GM19238 (cell line): ENCODE measurements around the gene LPP.

Source experiments
- DNase-seq: peaks from one replicate; pipeline ENCODE4 v3.0.0; 2011; ENCODE audit warnings: low spot score; ENCODE audit not compliant: insufficient read length

The LPP gene

DNA sequence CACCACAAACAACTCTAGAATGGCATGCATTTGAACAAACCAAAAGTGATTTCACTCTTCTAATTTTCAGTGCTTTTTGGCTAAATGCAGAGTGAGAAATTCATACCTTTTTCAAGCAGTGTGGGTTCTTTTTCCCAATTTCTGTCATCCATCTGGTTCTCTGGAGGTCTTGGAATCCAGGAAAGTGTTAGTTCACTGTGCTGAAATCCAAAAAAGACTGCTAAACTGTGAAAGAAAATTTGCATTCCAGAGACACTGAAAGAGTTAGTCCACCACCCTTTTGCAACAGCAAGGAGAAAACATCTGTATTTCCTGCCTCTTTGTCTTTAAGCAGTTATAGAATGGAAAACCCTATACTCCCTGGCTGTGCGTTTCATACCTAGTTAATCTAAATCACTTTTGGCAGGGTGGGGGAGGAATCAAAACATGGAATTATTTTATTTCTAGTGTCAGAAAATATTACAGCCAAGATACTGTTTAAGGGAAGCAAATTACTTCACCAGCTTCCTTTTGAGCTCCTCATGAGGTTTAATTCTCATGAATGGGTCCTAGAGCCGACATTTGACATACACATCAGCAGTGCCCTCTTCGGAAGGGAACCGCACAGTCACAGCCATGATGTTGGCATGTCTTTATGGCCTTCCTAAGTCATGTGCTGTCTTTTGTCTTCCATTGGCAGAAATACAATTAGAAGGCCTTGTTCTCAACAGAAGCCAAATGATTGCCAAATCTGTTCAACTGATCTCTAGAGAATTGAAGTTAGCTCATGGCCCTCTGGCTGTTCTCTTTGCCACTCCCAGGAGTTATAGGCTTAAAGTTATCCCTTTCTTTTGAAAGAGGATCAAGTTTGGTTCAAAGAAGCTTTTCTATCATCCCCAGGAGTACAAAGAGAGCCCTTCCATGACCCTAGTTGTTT, 700.2 kb downstream of the LPP start:
- DNase-seq: no peak

DNA sequence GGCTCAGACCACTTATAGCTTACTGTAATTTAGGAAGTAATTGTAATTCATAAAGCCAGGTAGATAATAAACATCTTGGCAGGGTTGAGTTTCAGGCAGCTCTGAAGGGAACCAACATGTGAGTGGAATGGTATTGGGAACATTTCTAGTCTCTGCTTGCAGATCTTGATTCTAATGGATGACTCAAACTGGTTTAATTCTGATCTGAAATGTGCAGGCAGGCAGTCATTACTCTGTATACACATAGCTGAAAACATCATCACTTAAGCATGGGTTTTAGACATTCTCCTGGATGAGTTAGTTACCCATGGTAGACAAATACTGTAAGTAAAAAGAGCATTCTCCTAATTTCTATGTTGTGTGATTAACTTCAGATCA, 700.8 kb downstream of the LPP start:
- DNase-seq: no peak

DNA sequence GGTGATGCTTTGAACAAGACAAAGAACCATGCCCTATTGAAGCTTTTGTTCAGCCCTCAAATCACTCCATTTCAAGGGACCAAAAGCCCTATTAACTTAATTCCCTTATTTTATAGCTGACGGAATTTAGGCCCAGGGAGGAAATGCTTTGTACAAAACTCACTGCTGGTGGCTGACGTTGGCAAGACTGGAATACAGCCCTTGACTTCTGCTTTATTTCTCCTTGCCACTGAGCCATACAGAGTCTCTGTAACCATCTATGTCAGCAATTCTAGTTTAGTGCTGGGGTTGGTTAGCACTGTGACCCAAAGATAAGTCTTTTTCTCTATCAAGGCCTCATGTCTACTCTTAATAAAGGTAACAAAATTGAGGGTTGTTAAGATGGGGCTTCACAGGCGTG, 701.7 kb downstream of the LPP start:
- no peak for DNase-seq

DNA sequence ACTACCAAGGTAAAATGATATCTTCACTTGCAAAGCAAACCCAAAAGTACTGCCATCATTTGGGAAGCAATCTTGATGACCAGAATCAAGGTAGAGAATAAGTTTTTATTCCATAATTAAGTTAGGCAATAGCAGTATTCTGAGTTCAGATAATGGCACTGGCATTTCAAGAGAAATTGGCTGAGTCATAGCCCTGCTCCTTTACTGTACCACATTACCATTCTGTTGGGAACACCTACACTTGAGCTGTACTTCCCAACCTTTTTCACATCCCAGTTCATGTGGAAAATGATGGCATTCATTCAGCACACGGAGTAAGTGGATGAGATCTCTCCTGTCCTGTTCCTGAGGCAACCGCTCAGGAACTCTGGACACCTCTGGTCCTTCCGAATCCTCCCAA, 706.2 kb downstream of the LPP start:
- no peak for DNase-seq

DNA sequence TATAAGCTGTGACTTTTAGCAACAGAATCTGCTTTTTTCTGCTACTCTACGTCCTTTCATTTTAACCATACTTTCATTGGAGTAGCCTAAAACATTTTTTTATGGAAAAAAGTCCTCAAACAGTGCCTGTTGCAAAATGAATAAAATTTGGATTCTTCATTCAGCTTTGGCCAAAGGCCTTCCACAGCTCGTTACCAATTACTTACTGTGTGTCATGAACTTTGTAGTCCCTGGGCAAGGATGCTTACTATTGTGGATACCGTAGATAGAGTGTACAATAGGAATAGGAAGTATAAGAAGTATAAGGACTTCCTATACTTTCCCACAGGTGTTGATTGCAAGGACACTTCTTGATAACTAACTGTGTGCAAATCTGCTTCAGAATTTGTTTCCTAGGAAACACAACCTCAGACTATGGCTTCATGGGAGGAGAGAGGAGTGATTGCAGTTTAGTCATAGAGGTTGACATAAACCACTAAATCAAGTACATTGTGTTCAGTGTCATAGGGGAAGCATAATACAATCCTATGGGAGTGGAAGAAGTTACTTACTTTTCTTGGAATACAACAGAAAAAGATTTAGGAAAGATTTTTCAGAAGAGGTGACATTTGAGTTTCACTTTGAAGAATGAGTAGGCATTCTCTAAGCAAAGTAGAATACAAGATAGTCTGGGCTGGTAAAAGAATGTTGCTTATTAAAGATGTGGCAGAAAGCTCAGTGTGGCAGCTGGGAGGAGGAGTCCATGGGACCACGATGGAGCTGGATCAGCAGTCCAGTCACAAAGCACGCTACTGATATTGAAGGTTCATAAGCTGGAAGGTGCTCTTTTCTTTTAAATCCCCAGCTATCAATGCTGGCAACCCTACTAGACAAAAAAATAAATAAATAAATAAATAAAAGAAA, 708.1 kb downstream of the LPP start:
- no peak for DNase-seq

DNA sequence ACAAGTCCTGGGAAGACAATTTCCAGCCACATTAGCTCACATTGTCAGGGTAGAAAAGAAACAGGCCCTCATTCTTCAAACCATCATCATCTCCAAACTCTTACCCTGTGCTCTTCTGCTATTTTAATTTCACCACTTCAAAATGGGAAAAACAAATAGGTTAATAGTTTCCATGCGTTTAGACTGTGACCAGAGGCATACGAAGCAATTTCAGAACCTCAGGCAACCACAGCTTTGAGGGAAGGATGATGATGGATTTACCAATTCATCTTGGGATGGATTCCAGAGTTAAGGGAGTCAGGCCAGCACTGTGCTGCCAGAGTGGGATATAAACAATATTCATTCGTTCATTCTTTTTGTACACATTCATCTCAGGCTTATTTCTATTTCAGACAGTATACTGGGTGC, 710.0 kb downstream of the LPP start:
- no peak for DNase-seq

DNA sequence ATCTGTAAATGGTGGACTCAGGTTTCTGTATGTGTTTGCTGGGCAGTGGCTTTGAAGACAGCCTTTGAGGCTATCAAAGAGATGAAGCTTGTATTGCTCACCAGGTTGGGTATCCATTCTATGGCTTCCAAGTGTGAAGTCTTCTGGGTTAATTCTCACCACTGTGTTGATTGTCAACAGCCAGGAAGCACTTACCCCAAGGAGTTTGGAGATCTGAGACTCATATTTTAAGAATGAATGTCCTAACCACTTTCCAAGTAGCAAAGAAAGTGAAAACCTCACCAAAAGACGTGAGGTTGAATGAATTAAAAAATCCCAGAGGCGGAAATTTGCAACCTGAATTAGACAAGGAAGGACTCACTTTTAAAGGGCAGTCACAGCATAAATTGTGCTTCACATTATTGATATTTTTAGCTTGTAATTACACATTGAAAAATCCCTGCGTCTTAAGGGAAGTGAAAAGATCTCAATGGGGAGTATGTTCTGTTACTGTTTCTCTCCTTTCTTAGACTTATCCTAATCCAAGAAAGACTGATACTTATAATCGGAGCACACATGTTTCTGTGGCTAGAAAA, 713.8 kb downstream of the LPP start:
- DNase-seq: no peak

DNA sequence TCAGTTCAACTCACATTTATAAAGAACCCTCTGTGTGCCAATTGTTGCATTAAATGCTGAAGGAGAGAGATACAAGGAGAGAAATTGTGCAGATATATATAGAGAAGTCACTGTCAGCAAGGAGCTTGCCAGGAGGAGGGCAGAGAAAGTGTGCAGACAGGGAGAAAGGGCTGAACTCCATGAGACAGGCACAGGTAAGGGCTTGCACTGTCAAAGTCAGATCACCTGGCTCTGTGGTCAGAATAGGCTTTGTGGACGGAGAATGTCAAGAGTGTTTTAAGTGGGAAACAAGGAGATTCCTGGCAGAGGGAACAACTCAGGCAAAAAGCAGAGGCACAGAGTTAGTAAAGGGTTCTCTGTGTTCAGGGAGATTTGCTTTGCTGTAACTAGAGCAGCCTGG, 714.8 kb downstream of the LPP start:
- no peak for DNase-seq

DNA sequence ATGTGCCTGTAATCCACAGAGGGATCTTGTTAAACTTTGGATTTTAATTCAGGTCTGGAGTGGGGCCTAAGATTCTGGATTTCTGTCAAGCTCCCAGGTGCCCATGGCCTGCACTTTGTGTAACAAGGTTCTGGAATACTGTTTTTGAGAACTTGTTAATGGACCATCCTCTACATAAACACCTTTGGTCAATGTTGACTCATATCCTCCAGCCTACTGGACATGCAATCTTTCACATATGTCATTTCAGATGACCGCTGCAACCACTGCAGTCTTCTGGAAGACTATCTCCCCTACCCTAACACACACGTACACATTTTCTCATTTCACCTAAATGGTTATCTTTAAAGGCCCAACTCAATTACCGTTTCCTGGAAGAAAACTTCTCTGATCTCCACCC, 715.7 kb downstream of the LPP start:
- DNase-seq: no peak

DNA sequence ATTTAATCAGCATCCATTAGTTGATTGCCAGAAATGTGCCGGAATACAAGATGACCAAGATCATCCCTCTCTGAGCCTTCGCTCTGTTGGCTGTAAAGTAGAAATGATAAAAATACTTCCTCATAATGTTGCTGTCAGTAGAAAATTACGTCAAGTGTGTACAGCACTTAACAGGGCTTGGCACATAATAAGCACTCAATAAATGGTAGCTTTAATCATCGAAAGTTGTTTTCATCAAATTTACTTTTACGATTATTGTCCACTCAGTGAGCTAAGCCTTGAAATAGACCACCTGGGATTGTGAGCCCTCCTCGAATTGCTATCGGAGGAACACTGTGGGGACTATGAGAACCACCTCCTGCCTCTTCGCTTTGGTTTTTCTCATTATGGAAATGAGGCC, 716.5 kb downstream of the LPP start:
- no peak for DNase-seq

DNA sequence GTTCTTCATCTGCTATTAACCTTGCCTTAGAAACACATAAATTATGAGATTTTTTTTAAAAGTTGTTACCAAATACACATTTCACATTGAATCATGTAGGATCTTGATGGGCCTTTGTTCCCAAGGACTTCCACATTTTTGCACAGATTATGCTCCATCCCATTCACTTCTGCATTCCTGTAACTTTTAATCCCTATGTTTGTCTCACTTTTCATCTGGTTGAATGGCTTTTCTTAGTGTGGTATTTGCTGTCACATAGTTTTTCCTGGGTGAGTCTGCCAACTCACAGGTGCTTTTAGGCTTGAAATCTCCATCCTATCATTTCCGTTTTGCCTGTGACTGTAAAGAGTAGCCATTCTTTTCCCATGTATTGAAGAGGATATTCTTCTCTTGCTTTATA, 720.6 kb downstream of the LPP start:
- no peak for DNase-seq

DNA sequence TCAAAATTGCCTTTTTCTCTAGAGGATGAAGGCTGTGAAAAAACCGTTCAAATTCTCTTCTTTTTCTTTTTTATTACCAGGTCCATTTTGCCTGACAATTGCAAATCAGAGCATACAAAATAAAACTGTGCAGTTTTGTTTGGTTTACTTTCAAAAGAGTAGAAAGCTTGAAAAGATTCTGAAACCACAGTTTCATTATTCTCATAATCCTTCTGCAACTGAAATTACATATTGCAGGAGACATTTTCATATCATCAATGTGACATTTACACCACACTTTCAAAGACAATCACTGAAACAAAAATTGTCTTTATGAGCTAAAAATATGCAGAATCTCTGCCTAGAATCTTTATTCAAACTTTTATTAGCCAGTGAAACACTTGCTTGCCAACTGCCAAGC, 721.5 kb downstream of the LPP start:
- no peak for DNase-seq

DNA sequence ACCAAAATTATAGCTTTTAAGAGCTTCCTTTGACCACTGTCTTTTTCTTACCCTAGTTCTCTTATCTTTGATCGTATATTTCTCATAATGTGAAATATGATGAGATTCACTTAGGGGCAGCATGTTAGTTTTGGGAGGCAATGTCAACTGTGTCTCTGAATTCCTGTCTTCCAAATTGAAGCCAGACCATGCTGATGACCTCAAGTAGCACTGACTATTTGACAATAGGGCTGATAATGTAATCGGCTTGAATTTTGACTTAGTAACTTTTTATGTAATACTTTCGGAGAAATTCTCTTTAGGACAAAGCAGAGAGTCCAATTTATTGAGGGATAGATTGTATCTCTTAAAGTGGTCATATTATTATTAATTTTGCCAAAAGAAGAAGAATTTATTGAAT, 722.4 kb downstream of the LPP start:
- DNase-seq: no peak

DNA sequence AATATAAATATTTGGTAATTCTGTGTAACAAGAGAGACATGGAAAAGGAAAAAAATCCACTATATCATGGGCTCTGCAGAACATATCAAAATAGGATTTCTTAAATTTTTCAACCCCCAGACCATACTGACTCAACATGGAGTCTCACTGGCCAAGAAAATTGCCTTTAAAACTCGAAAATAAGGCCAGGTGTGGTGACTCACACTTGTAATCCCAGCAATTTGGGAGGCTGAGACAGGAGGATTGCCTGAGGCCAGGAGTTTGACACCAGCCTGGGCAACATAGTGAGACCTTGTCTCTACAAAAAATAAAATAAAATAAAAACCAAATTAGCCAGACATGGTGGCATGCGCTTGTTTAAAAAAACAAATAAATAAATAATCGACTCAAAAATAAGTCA, 723.4 kb downstream of the LPP start:
- no peak for DNase-seq

DNA sequence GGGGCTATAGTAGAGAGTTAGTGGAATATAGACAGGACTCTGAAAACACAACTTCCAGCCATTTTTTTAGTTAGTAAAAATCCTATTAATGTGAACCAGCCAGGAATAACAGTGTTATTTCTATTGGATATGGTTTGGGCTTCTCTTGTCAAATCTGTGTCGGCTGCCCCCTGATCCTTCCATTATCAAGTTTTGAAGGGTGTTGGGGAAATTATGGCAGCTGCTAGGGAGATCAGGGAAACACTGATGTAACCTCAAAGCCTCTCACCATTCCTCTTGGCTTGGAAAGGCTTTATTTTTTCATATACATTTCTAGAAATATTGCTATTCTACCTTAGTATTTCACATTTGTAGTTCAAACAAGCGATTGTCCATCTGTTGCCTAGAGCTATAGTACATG, 724.1 kb downstream of the LPP start:
- no peak for DNase-seq

DNA sequence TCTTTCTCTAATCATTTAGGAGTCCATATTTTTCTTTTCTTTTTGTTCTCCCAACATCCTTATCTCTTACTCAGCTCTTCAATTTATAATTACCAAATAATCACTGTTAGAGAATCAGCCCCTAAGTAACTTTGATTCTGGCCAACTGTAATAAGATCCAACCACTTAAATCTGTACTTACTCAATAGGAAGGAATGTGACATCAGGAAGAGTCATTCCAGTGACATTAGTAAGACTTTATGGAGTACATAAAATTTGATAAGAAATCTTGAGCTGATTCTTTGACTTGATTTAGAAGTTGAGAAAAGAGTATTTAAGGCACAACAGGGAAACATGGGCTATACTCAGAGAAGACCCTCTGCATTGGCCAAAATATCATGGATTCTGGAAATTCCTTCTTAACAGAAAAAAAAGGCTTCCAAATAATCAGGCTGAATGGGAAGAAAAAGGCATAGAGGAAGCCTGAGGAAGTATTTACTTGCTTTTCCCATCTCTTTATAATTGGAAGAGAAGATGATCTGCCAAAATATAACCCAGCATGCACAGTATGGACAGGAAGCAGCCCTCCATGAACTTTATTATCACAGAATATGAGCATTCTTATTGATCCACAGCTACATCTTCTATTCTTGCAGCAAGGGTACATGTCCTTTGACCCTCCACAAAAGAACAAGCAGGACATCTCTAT, 728.1 kb downstream of the LPP start:
- DNase-seq: no peak

DNA sequence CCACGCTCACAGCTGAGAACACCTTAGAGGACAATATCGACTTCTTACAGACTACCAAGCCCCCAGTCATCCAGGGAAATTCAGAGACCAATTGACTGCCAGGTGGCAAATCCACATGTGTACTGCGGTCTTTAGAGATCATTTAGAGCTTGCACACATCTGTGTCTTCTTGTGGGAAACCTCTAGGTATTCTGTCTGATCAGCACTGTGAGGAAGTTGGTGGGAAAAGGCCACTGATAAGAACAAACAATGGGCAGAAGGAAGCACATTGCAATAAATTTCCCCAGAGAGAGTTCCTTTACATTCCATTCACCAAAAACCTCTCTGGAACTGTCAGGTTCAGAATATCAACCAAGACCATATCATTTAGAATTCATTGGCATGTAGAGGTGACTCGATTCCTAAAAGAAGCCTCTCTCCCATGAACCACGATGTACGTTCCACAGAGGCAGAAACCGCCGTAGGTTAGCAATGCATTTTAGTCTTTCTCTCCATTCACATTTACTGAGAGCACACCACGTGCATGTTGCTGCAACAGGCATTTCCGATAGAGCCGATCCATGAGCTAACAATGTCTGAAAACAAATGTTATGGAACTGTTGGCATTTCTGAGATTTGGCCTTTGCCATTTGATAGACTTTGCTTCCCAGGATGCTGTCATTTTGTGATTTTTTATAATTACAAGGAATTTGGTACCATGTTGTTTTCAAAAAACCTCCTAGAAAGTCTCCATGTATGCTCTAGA, 730.5 kb downstream of the LPP start:
- no peak for DNase-seq

DNA sequence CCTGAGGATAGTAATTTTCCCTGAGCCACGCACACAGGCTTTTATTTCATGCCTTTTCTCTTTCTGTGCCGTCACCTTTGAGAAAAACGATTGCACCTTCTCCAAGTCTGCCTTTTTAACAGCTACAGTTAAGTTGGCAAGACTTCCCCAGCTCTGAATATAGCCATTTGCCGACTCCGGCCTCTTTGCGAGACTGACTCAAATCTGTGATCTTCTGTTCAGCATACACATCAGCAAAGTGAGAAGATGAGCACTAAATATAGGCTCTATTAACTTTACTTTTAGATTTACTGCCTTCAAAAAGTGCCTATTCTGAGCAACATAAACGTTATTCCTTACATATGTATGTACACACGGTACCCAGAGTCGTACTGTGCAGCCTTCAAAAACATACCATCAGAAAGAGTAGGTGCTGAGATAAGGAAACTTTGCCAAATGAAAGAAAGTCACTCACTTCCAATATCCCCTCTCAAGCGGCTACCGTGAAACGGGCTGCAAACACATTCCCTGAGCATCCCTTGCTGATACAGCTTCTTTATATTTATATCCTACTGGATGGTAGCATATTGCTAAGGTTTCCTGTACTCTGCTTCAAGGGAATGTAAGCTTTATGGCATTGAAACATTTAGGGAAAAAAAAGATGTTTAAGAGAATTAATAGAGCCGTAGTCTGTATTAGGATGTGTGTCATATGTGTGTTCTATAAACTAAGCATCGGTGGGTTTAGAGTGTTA, 734.5 kb downstream of the LPP start:
- DNase-seq: no peak

DNA sequence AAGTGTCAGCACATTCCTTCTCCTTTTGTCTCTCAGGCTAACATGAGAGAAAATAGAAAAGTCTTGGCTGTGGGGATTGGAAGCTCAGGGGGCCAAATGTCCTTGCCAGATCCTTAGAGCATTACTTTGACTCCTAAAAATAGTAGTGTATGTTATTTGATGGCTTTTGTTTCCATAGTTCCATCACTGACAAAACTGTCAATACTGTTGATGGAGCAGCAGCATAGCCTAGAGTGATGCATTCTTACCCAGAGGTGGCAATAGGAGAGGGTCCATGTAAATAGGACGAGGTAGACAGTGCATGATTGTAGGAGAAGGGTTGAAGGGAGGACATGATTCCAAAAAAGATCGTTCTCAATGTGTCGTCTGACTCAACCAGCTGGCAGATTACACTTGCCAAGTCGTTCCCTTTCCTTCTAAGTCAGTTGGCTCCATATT, 735.1 kb downstream of the LPP start:
- DNase-seq: no peak

DNA sequence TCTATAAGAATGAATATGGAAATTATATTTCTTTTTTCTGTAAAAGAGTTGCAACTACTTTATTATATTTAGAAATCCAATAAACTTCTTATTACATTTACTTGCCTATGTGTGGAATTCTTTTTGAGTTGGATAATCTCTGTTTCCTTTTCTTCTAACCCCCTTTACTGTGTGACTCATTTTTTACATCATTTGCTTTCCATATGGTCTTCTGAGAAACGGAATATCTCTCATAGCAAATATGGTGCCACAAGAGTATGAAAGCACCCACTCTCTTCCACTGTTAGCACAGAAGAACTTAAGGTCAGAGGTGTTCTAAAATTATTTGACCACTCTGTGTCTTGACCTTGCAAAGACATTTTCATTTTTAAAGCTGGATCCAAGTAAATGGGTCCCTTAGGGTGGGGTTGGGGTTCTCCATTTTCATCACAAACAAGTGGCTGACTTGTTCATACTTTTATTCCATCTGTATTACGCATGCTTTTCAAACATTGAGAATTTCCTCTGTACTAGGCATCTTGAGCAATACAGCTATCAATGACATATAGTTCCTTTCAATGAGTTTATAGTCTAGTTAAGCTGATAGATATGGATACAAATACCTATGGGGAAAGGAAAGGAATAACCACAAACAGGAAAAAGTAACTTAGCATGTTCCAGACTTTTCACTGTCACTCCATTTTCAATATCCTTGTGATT, 736.8 kb downstream of the LPP start:
- DNase-seq: no peak
